22Rv1 (cell line): ENCODE data around the gene ZNF892.

Experiments used
- H3K27ac ChIP-seq: fragments of 450-650 bp; 2 replicates; pipeline ENCODE4 v1.5.1; 2017
- CTCF ChIP-seq: fragments of 450-650 bp; IDR thresholded peaks from 2 replicates; pipeline ENCODE4 v1.5.1; 2017; ENCODE audit warnings: mild to moderate bottlenecking
- ZFX ChIP-seq: fragments of 450-650 bp; IDR thresholded peaks from 2 replicates; pipeline ENCODE4 v1.6.1; 2017; ENCODE audit warnings: antibody characterized with exemption, borderline replicate concordance

Gene ZNF892

GRCh38 chr2:95166065-95166763 lies 41.1 kb upstream of the ZNF892 start:
- TF ChIP-seq CTCF (no peak), ZFX (no peak)
- peak overlapping the region; percentile 86 for H3K27ac ChIP-seq

- no peak overlapping the region for H3K27ac ChIP-seq
- TF ChIP-seq ZFX (no peak), CTCF (no peak)
Measured at GRCh38 chr2:95171902-95172301, 35.4 kb upstream of the ZNF892 start.

DNA sequence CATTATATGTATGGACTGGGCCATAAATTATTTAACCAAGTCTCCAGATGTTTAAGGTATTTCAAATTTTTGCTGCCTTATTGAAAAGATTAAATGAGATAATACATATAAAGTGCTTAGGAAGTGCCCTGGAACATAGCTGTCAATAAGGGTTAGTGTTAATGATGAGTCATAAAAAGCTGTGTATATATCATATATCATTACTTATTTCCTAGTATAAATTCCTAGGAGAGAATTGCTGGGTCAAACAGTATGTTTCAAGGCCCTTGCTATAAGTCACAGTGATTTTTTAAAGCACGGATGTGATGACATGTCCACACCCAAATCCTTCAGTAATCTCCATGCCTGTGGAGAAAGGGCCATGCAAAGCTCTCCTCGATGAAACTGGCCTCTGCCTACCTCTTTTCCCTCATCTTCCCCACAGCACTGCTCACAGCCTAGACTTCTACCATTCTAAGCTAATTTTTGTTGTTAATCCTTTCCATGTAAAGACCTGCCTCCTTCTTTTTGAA lies 33.2 kb upstream of the ZNF892 start:
- no peak overlapping the region for H3K27ac ChIP-seq
- TF ChIP-seq ZFX, result no peak
- no peak for TF ChIP-seq CTCF

DNA sequence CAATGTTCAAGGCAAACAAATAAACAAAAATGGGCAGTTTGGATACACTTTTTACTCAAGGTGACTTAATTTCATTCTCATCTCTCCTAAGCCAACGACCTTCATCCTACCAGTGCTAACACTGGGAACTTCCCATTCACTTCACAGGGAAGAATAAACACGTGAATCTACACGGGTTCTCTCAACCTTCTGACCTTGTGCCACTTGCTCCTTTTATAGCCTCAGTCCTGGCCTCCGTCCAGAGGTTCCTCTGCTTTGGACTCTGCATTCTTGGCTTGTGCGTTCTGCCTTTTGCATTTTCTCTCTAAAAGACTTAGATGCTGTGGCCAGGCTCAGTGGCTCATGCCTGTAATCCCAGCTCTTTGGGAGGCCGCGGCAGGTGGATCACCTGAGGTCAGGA lies 27.9 kb upstream of the ZNF892 start:
- no peak for TF ChIP-seq CTCF
- TF ChIP-seq ZFX, result no peak

GRCh38 chr2:95181774-95182173 lies 25.5 kb upstream of the ZNF892 start:
- H3K27ac ChIP-seq, result no peak overlapping the region
- TF ChIP-seq CTCF, result no peak
- TF ChIP-seq ZFX, result no peak

More for the DNA sequence above, 27.9 kb upstream of the ZNF892 start:
- H3K27ac ChIP-seq, result no peak overlapping the region

GRCh38 chr2:95185197-95185596 lies 22.1 kb upstream of the ZNF892 start:
- no peak for TF ChIP-seq CTCF
- TF ChIP-seq ZFX, result no peak
- no peak overlapping the region for H3K27ac ChIP-seq

DNA sequence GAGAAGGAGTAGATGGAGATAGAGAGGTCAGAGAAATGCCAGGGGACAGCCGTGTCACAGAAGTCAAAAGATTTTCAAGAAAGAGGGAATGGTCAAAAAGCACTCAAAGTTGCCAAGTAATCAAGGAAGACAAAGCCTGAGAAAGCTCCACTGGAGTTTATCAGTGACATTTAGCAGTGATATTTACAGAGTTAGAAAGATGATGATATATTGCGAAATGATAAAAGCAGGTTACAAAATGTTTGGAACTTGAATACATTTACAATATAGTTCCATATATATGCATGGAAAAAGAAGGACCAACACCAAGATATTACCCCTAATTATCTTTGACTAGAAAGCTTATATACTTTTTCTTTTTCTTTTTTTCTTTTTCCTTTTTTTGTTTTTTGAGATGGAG lies 21.3 kb upstream of the ZNF892 start:
- no peak overlapping the region for H3K27ac ChIP-seq
- TF ChIP-seq ZFX (no peak), CTCF (no peak)
